Liver (tissue), 9 donors: ENCODE data around the gene SRSF5. TPM values are rescaled to one million over a fixed set of nuclear protein-coding genes. Genes with fewer than 3 reads are reported as not detected.

ENCODE experiments used
- DNase-seq: peaks from one replicate; pipeline ENCODE4 v3.0.0-alpha.2; 2017; ENCODE audit warnings: low spot score
- H3K27ac ChIP-seq, 2 donors: one replicate each; pipeline ENCODE4 v1.7.0; 2013; ENCODE audit warnings: inconsistent platforms in 2 of 2, low read length in 2 of 2, control low read depth in 1 of 2, low read depth in 1 of 2, mild to moderate bottlenecking in 1 of 2
- H3K27me3 ChIP-seq, 4 donors: one replicate each; pipeline versions ENCODE4 v1.6.1 to v1.7.0; 2013; ENCODE audit warnings: low read length in 3 of 4, inconsistent platforms in 1 of 4, mild to moderate bottlenecking in 1 of 4, moderate library complexity in 1 of 4; ENCODE audit not compliant: control insufficient read depth in 4 of 4, insufficient read depth in 4 of 4
- H3K36me3 ChIP-seq, 4 donors: one replicate each; pipeline versions ENCODE4 v1.6.1 to v1.7.0; 2013; ENCODE audit warnings: low read length in 3 of 4, mild to moderate bottlenecking in 3 of 4, low read depth in 1 of 4, moderate library complexity in 1 of 4; ENCODE audit not compliant: control insufficient read depth in 4 of 4, insufficient read depth in 3 of 4
- H3K4me1 ChIP-seq, 4 donors: one replicate each; pipeline versions ENCODE4 v1.6.1 to v1.7.0; 2013; ENCODE audit warnings: low read length in 3 of 4, mild to moderate bottlenecking in 3 of 4, moderate library complexity in 1 of 4; ENCODE audit not compliant: control insufficient read depth in 4 of 4, insufficient read depth in 4 of 4
- H3K4me3 ChIP-seq, 3 donors: one replicate each; pipeline versions ENCODE4 v1.6.1 to v1.7.0; 2013; ENCODE audit warnings: low read length in 3 of 3, control low read depth in 1 of 3, low read depth in 1 of 3, mild to moderate bottlenecking in 1 of 3
- H3K9ac ChIP-seq, 2 donors: one replicate each; pipeline ENCODE4 v1.7.0; 2013; ENCODE audit warnings: low read length in 2 of 2, mild to moderate bottlenecking in 2 of 2, moderate library complexity in 2 of 2, control low read depth in 1 of 2, low read depth in 1 of 2
- H3K9me3 ChIP-seq, 4 donors: one replicate each; pipeline versions ENCODE4 v1.6.1 to v1.7.0; 2013; ENCODE audit warnings: low read length in 3 of 4; ENCODE audit not compliant: control insufficient read depth in 4 of 4
- ATF3 ChIP-seq: IDR thresholded peaks from 2 replicates; pipeline ENCODE4 v1.6.1; 2016; ENCODE audit warnings: antibody characterized with exemption
- CTCF ChIP-seq: fragments of 150-350 bp; IDR thresholded peaks from 2 replicates; pipeline ENCODE4 v1.5.1; 2017; ENCODE audit warnings: improper control_type of control experiment, low read depth, low read length; ENCODE audit not compliant: missing input control
- EGR1 ChIP-seq, 2 donors: IDR thresholded peaks; 2 replicates each; pipeline ENCODE4 v1.6.1; 2016 to 2018; ENCODE audit warnings: antibody characterized with exemption in 2 of 2, low read depth in 2 of 2
- FOXA1 ChIP-seq: IDR thresholded peaks from 2 replicates; pipeline ENCODE4 v1.6.1; 2016; ENCODE audit warnings: antibody characterized with exemption
- FOXA2 ChIP-seq: IDR thresholded peaks from 2 replicates; pipeline ENCODE4 v1.6.1; 2016; ENCODE audit warnings: antibody characterized with exemption
- GABPA ChIP-seq, 2 donors: IDR thresholded peaks in 1 of 2; conservative IDR thresholded peaks in 1 of 2; 2 replicates each; pipeline ENCODE4 v1.6.1; 2016; ENCODE audit warnings: antibody characterized with exemption in 2 of 2, mild to moderate bottlenecking in 1 of 2, moderate library complexity in 1 of 2
- HNF4A ChIP-seq, 2 donors: conservative IDR thresholded peaks; 2 replicates each; pipeline ENCODE4 v1.6.1; 2016; ENCODE audit warnings: antibody characterized with exemption in 2 of 2, mild to moderate bottlenecking in 2 of 2
- JUND ChIP-seq, 2 donors: IDR thresholded peaks; 2 replicates each; pipeline ENCODE4 v1.6.1; 2016; ENCODE audit warnings: antibody characterized with exemption in 2 of 2
- MAX ChIP-seq: IDR thresholded peaks from 2 replicates; pipeline ENCODE4 v1.6.1; 2016; ENCODE audit warnings: antibody characterized with exemption
- RAD21 ChIP-seq, 2 donors: IDR thresholded peaks; 2 replicates each; pipeline ENCODE4 v1.6.1; 2016; ENCODE audit warnings: antibody characterized with exemption in 2 of 2, mild to moderate bottlenecking in 2 of 2
- REST ChIP-seq: IDR thresholded peaks from 2 replicates; pipeline ENCODE4 v1.6.1; 2016; ENCODE audit warnings: antibody characterized with exemption, mild to moderate bottlenecking
- RXRA ChIP-seq, 2 donors: IDR thresholded peaks; 2 replicates each; pipeline ENCODE4 v1.6.1; 2017 to 2018; ENCODE audit warnings: antibody characterized with exemption in 2 of 2, mild to moderate bottlenecking in 1 of 2
- SP1 ChIP-seq: IDR thresholded peaks from 2 replicates; pipeline ENCODE4 v1.6.1; 2018; ENCODE audit warnings: antibody characterized with exemption, mild to moderate bottlenecking
- TAF1 ChIP-seq: conservative IDR thresholded peaks from 2 replicates; pipeline ENCODE4 v1.6.1; 2016; ENCODE audit warnings: antibody characterized with exemption, mild to moderate bottlenecking
- YY1 ChIP-seq: IDR thresholded peaks from 2 replicates; pipeline ENCODE4 v1.6.1; 2016; ENCODE audit warnings: antibody characterized with exemption, mild to moderate bottlenecking
- WGBS: extraction: QIAGEN DNeasy Blood & Tissue Kit; methylation state at CpG from one replicate; pipeline ENCODE4 v1.1.7; 2013; 5-methylcytosine and 5-hydroxymethylcytosine counted together
- polyA plus RNA-seq, 2 donors: library from polyadenylated mRNA; stranded (reverse) in 1 of 2; unstranded in 1 of 2; fragments of 200-250 nt in 1 of 2; fragments of >200 nt in 1 of 2; fragmentation: Nextera tagmentation in 1 of 2; extraction: Ambion mirVana in 1 of 2; gene quantifications; one replicate each; pipeline versions ENCODE4 v1.2.1 to v1.2.3, GENCODE V29; 2013 to 2015
- total RNA-seq, 2 donors: library from RNA; depleted of rRNA; stranded (reverse); fragments of >200 nt; gene quantifications; one replicate each; pipeline ENCODE4 v1.2.3, GENCODE V29; 2014
- donor health status: healthy.
- donor health status: healthy.
- donor health status: healthy.
- donor health status: healthy.
- donor health status: healthy.

SRSF5 gene
- total and polyA plus RNA-seq, 4 donors, result 74.4 to 254 (median 148) TPM

GRCh38 chr14:69753860-69754259 lies 13.1 kb upstream of the SRSF5 start:
- WGBS, result 93% methylated on average over 1 of the region's 1 CpG
- no peaks in the 10 kb centered on the region for H3K36me3 ChIP-seq
- H3K9ac ChIP-seq, result no peak overlapping the region
- H3K9me3 ChIP-seq, result no peaks in the 10 kb centered on the region
- H3K27me3 ChIP-seq, result no peaks in the 10 kb centered on the region
- DNase-seq, result no peak
- TF ChIP-seq HNF4A (conservative IDR thresholded peaks at IDR 0.05), result no peak
- TF ChIP-seq FOXA1, result no peak
- no peak for TF ChIP-seq GABPA (IDR thresholded peaks at IDR 0.05 in 1 of 2, conservative IDR thresholded peaks at IDR 0.05 in 1 of 2)
- H3K4me3 ChIP-seq, result no peak overlapping the region
- H3K27ac ChIP-seq, result no peak overlapping the region
- H3K4me1 ChIP-seq, result peaks cover 6 to 13% (median 11%) of the 10 kb centered on the region in 4 donors

DNA sequence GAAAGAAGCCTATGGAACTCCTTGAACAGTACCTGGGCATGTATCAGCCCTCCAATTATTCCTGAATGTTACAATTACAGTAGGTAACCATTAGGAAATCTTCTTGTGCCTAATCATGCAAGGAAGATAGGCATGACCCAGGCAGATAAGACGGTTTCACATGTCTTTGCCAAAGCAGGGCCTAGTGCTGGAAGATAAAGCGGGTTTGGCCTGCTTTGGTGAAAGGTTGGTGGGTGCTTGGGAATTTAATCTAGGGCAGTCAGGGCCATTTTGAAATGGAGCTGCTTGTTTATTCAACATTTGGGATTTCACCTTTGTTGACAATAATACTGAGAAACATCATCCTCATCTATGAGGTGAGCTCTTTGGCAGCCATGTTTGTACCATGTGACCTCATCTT lies 12.5 kb upstream of the SRSF5 start:
- WGBS, result 98% methylated on average over 2 of the region's 2 CpGs
- H3K27me3 ChIP-seq, result no peaks in the 10 kb centered on the region
- no peak for DNase-seq
- no peak overlapping the region for H3K4me3 ChIP-seq
- no peak overlapping the region for H3K27ac ChIP-seq
- H3K9ac ChIP-seq, result no peak overlapping the region
- H3K4me1 ChIP-seq, result peaks cover 5 to 13% (median 11%) of the 10 kb centered on the region in 4 donors
- no peaks in the 10 kb centered on the region for H3K36me3 ChIP-seq
- TF ChIP-seq FOXA2 (no peak), TAF1 (no peak), YY1 (no peak), RAD21 (IDR thresholded peaks at IDR 0.05) (no peak), ATF3 (no peak), SP1 (no peak), JUND (IDR thresholded peaks at IDR 0.05) (no peak), RXRA (IDR thresholded peaks at IDR 0.05) (no peak), REST (no peak), FOXA1 (no peak), CTCF (no peak), MAX (no peak)
- H3K9me3 ChIP-seq, result no peaks in the 10 kb centered on the region

DNA sequence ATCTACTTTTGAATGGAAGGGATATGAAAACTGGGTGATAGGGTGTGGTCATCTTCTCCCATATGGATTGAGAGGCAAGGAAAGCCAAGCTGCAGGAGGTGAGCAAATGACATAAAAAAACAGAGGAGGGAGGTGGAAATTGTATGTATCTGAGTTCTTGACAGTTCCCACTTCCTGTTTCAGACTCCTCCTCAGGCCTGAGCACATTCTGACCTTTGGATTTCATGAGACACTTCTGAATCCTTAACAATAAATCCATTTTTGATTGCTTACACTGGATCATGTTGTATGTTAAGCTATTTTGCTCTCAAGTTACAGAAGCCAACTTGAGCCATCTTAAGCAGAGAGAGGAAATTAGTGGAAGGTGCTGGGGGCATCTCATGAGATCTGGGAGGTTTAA lies 11.6 kb upstream of the SRSF5 start:
- H3K9ac ChIP-seq, result no peak overlapping the region
- H3K27me3 ChIP-seq, result no peaks in the 10 kb centered on the region
- H3K4me3 ChIP-seq, result no peak overlapping the region
- no peaks in the 10 kb centered on the region for H3K9me3 ChIP-seq
- DNase-seq, result no peak
- H3K36me3 ChIP-seq, result no peaks in the 10 kb centered on the region
- TF ChIP-seq EGR1 (IDR thresholded peaks at IDR 0.05; ENCODE audit: low read depth in 2 of 2), result no peak
- H3K27ac ChIP-seq, result no peak overlapping the region
- peaks cover 3 to 5% (median 4%) of the 10 kb centered on the region in 4 donors for H3K4me1 ChIP-seq
